Ovary (tissue), 9 donors: ENCODE results near the gene APOH. TPM values are rescaled to one million over a fixed set of nuclear protein-coding genes. Genes with fewer than 3 reads are reported as not detected.

Source experiments
- DNase-seq, 5 donors: peaks; one replicate each; pipeline ENCODE4 v3.0.0-alpha.2; 2019 to 2020
- H3K27ac ChIP-seq, 2 donors: fragments of 200-600 bp; one replicate each; pipeline versions ENCODE4 v1.5.1 to v1.8.0; 2019 to 2022
- H3K27me3 ChIP-seq: fragments of 200-600 bp; one replicate; pipeline ENCODE4 v1.8.0; 2022
- H3K36me3 ChIP-seq: fragments of 200-600 bp; sonication (generic); one replicate; pipeline ENCODE4 v1.5.1; 2019
- H3K4me1 ChIP-seq: one replicate; pipeline ENCODE4 v1.8.1; 2013; ENCODE audit warnings: mild to moderate bottlenecking, moderate library complexity; ENCODE audit not compliant: insufficient read depth
- H3K4me3 ChIP-seq: fragments of 200-600 bp; sonication (generic); one replicate; pipeline ENCODE4 v1.5.1; 2017
- H3K9me3 ChIP-seq, 2 donors: fragments of 200-600 bp in 1 of 2; sonication (generic) in 1 of 2; one replicate each; pipeline versions ENCODE4 v1.5.1 to v1.8.1; 2013 to 2019; ENCODE audit warnings: mild to moderate bottlenecking in 1 of 2, moderate library complexity in 1 of 2
- EP300 ChIP-seq: sonication (generic); formaldehyde crosslinking; IDR thresholded peaks from one replicate; pipeline ENCODE4 v1.6.1; 2017; ENCODE audit warnings: antibody characterized with exemption
- POLR2A ChIP-seq: fragments of 450-650 bp; IDR thresholded peaks from one replicate; pipeline ENCODE4 v1.6.1; 2017; ENCODE audit warnings: antibody characterized with exemption, mild to moderate bottlenecking, moderate library complexity
- WGBS, 3 donors: extraction: QIAGEN DNeasy Blood & Tissue Kit in 1 of 3; methylation state at CpG; one replicate each; pipeline versions ENCODE4 v1.1.5 to v1.1.7; 2013 to 2017; 5-methylcytosine and 5-hydroxymethylcytosine counted together
- intact Hi-C, 4 donors: fragments of 100-400 bp; cut with DNase I; formaldehyde crosslinking; loops; one replicate each; pipeline versions ENCODE4 v1.11.0 to v1.15.1; 2022 to 2023
- polyA plus RNA-seq, 2 donors: library from polyadenylated mRNA; stranded (reverse); fragments of 200-250 nt in 1 of 2; fragments of 350-450 nt in 1 of 2; fragmentation: Illumina TruSeq in 1 of 2; extraction: RNeasy Lipid Tissue Mini Kit (QIAGEN cat#74804) in 1 of 2; gene quantifications; one replicate each; pipeline ENCODE4 v1.2.3, GENCODE V29; 2013 to 2014
- total RNA-seq, 7 donors: library from RNA; depleted of rRNA in 2 of 7; stranded (reverse); fragments of >200 nt in 2 of 7; fragmentation: NEBNext Ultra II Directional in 3 of 7; extraction: Animal tissue kit (Norgen Biotek cat#: 25700) in 3 of 7; gene quantifications; one replicate each; pipeline versions ENCODE4 v1.1.0 to v1.2.4, GENCODE V29; 2016 to 2023
- TF ChIP-seq, protein P1 (sequence below), 3 donors: fragments of 450-650 bp in 2 of 3; fragments of 200-600 bp in 1 of 3; IDR thresholded peaks; one replicate each; pipeline versions ENCODE4 v1.5.1 to v1.8.0; 2016 to 2022; ENCODE audit warnings: antibody characterized with exemption in 3 of 3, mild to moderate bottlenecking in 1 of 3
- donor health status: DM: no; HTN: no; CAD: no; lungs with moderate emphysema.
- donor health status: DM: no; HTN: no; CAD: no.
- donor health status: Bipolar disorder and iron deficiency.
- donor health status: DM: yes; HTN: yes; CAD: no.
- donor health status: DM: no; HTN: no; CAD: no.
- donor health status: DM: yes; HTN: yes; CAD: no.

The APOH gene
- total and polyA plus RNA-seq, 9 donors = 0.32 to 2.6 (median 0.82) TPM; not detected in 4

DNA sequence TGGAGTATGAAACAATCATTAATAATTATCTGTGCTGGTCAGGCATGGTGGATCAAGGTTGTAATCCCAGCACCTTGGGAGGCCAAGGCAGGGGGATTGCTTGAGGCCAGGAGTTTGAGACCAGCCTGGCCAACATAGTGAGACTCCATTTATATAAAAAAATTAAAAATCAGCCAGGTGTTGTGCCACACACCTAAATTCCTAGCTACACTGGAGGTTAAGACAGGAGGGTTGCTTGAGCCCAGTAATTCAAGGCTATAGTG, 44.3 kb upstream of the APOH start:
- Histone ChIP-seq H3K27me3 (no peaks in the 10 kb centered on the region), H3K36me3 (no peaks in the 10 kb centered on the region), H3K27ac (no peak overlapping the region), H3K4me1 (peaks cover 3% of the 10 kb centered on the region), H3K9me3 (no peaks in the 10 kb centered on the region), H3K4me3 (no peak overlapping the region)
- no peak for TF ChIP-seq POLR2A
- no peak for TF ChIP-seq EP300
- intact Hi-C loops = loop anchor here in 1 of 4 donors (10.0 kb wide), 1 partner anchor 391 kb away; no protein-coding TSS in a partner anchor
- DNase-seq = no peak

DNA sequence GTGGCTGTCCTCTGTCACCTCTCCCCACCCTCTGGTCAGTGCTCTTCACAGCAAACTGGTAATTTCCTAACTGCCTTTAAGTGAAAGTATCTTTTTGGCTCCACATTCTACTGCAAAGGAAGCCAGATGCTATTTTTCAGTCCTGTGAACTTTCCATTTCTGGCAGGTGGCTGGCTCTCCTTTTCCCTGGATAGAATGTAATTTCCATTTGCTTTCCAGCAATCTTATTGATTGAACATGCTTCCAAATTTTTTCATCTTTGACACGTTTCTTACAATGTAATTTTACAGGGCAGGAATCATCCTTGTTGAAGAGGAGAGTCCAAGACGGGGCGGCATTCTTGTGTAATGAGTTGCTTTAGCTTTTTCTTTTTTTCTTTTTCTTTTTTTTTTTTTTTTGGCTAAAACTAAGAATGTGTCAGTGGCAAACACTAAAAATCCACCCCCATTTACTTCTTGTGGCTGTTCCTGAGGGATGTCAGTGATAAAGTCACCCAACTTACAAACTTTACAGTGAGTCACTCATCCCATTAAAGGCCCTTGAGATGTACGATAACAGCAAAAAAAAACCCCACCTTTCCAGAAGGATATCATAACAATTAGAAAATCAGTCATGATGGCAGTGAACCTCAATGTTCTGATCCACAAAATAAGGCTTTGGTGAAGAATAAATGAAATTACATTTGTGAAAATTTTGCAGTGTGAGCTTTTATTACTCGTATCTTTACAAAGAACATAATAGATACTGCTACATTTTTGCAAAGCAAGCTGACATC, 43.8 kb upstream of the APOH start:
- Histone ChIP-seq H3K4me1 (peaks cover 3% of the 10 kb centered on the region), H3K27me3 (no peaks in the 10 kb centered on the region), H3K27ac (no peak overlapping the region), H3K4me3 (no peak overlapping the region), H3K9me3 (no peaks in the 10 kb centered on the region), H3K36me3 (no peaks in the 10 kb centered on the region)
- peak in 2 of 5 donors; percentile 15 to 18 for DNase-seq
- TF ChIP-seq, protein P1, sequence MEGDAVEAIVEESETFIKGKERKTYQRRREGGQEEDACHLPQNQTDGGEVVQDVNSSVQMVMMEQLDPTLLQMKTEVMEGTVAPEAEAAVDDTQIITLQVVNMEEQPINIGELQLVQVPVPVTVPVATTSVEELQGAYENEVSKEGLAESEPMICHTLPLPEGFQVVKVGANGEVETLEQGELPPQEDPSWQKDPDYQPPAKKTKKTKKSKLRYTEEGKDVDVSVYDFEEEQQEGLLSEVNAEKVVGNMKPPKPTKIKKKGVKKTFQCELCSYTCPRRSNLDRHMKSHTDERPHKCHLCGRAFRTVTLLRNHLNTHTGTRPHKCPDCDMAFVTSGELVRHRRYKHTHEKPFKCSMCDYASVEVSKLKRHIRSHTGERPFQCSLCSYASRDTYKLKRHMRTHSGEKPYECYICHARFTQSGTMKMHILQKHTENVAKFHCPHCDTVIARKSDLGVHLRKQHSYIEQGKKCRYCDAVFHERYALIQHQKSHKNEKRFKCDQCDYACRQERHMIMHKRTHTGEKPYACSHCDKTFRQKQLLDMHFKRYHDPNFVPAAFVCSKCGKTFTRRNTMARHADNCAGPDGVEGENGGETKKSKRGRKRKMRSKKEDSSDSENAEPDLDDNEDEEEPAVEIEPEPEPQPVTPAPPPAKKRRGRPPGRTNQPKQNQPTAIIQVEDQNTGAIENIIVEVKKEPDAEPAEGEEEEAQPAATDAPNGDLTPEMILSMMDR (IDR thresholded peaks at IDR 0.05) = no peak
- TF ChIP-seq POLR2A (no peak), EP300 (no peak)
- intact Hi-C loops = loop anchor here in 1 of 4 donors (10.0 kb wide), 1 partner anchor 392 kb away; no protein-coding TSS in a partner anchor
- 7 to 21% (median 12%) methylated on average over 5 of the region's 5 CpGs for WGBS, 3 donors

DNA sequence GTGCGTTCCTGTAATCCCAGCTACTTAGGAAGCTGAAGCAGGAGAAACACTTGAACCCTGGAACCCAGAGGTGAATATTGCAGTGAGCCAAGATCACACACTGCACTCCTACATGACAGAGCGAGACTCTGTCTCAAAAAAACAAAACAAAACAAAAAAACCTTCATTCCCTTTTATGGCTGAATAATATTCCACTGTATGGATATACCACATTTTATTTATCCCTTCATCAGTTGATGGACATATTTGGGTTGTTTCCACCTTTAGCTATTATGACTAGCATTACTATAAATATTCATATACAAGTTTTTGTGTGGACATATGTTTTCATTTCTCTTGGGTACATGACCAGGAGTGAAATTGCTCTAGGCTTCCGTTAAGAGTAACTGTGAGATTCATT, 42.3 kb upstream of the APOH start:
- WGBS, 3 donors = 95 to 98% (median 96%) methylated on average over 3 of the region's 3 CpGs
- Histone ChIP-seq H3K36me3 (no peaks in the 10 kb centered on the region), H3K4me1 (peaks cover 2% of the 10 kb centered on the region), H3K4me3 (no peak overlapping the region), H3K27ac (no peak overlapping the region), H3K9me3 (no peaks in the 10 kb centered on the region), H3K27me3 (no peaks in the 10 kb centered on the region)
- TF ChIP-seq POLR2A (no peak), EP300 (no peak)
- TF ChIP-seq, protein P1 (IDR thresholded peaks at IDR 0.05) = no peak
- intact Hi-C loops = loop anchor here in 1 of 4 donors (10.0 kb wide), 1 partner anchor 393 kb away; no protein-coding TSS in a partner anchor
- DNase-seq = no peak

DNA sequence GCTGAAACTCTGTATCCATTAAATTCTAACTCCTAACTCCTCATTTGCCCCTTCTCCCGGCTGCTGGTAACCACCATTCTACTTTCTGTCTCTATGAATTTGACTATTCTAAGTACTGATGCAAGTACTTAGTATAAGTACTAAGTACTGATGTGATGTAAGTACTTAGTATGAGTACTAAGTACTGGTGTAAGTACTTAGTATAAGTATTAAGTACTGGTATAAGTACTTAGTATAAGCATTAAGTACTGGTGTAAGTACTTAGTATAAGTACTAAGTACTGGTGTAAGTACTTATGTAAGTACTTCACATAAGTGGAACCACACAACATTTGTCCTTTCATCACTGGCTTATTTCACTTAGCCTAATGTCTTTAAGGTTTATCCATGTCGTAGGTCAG, 40.9 kb upstream of the APOH start:
- Histone ChIP-seq H3K9me3 (no peaks in the 10 kb centered on the region), H3K36me3 (no peaks in the 10 kb centered on the region), H3K4me3 (no peak overlapping the region), H3K27ac (no peak overlapping the region), H3K27me3 (no peaks in the 10 kb centered on the region), H3K4me1 (peaks cover 1% of the 10 kb centered on the region)
- no peak for DNase-seq
- TF ChIP-seq POLR2A (no peak), EP300 (no peak)
- TF ChIP-seq, protein P1 (IDR thresholded peaks at IDR 0.05) = no peak
- WGBS, 3 donors = 86 to 92% (median 88%) methylated on average over 2 of the region's 2 CpGs
- intact Hi-C loops = loop anchor here in 1 of 4 donors (10.0 kb wide), 1 partner anchor 395 kb away; no protein-coding TSS in a partner anchor

DNA sequence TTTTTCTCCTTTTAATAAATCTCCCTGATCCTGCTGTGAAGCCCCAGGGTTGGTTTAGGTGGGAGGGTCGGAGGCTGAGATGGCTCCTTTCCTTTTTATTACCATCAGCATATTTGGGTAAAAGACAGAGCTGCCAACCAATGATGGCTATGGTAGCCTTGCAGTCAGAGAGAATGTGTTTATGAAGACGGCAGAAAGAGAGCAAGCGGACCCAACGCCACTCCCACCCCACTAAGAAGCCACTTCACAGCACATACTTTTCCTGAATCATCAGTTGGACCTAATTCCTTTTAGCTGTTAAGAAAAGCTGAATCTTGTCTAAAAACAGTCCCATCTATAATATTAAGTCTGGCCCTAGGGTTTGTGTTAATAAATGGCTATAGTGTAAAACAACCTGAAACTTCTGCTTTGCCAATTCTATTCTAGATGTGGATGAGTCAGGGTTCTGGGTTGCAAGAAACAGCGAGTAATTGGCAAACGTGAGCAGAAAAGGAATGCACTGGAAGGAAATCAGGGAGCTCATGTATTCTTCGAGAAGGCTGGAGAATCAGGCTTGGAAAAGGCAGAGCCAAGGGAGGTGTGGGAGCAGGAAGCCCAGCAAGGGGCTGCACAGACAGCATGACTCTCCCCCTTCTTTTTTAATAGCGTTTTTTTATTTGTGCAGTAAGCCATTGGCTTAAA, 39.2 kb upstream of the APOH start:
- no peaks in the 10 kb centered on the region for H3K4me1 ChIP-seq
- WGBS, 3 donors = 51 to 58% (median 56%) methylated on average over 8 of the region's 8 CpGs

More for the DNA sequence above, 39.2 kb upstream of the APOH start:
- Histone ChIP-seq H3K27ac (no peak overlapping the region), H3K9me3 (no peaks in the 10 kb centered on the region), H3K4me3 (no peak overlapping the region), H3K27me3 (no peaks in the 10 kb centered on the region), H3K36me3 (no peaks in the 10 kb centered on the region)
- DNase-seq = no peak
- intact Hi-C loops = no loop called here
- TF ChIP-seq, protein P1 (IDR thresholded peaks at IDR 0.05) = no peak
- TF ChIP-seq EP300 (no peak), POLR2A (no peak)
